AG04450 (cell line): ENCODE measurements around the gene DMD. TPM values are rescaled to one million over a fixed set of nuclear protein-coding genes. Genes with fewer than 3 reads are reported as not detected.

Experiments
- CTCF ChIA-PET: fragments of 300-600, 350-600 bp; formaldehyde crosslinking; extraction: SDS; loops from one replicate; lab custom pipeline; 2022; ENCODE audit warnings: antibody characterized with exemption, inconsistent platforms; lab: Charles Lee
- POLR2A ChIA-PET: fragments of 350-600 bp; formaldehyde crosslinking; extraction: SDS; loops from one replicate; lab custom pipeline; 2021; ENCODE audit warnings: antibody characterized with exemption, inconsistent platforms; lab: Yijun Ruan, JAX
- DNase-seq: peaks from one replicate; pipeline ENCODE4 v3.0.0-alpha.2; 2011; ENCODE audit warnings: low read depth, low spot score
- H3K27ac ChIP-seq: one replicate; pipeline ENCODE4 v1.5.1; 2012; ENCODE audit warnings: low read depth, low read length, control low read depth
- H3K27me3 ChIP-seq: one replicate; pipeline ENCODE4 v1.6.0; 2012; ENCODE audit warnings: low read length; ENCODE audit not compliant: control insufficient read depth, insufficient read depth
- H3K4me3 ChIP-seq: 2 replicates; pipeline ENCODE4 v1.5.1; 2011; ENCODE audit warnings: mild to moderate bottlenecking, low read depth, low read length, control low read depth
- H3K9me3 ChIP-seq: 2 replicates; pipeline ENCODE4 v1.5.1; 2012; ENCODE audit warnings: low read length; ENCODE audit not compliant: control insufficient read depth, insufficient read depth
- CTCF ChIP-seq: IDR thresholded peaks from 2 replicates; pipeline ENCODE4 v1.5.1; 2011; ENCODE audit warnings: low read depth, low read length, control low read depth, inconsistent platforms
- polyA plus RNA-seq: library from polyadenylated mRNA; depleted of rRNA; stranded (reverse); fragments of >200 nt; gene quantifications from 2 replicates; pipeline ENCODE4 v1.2.3, GENCODE V29; 2011

The DMD gene
- polyA plus RNA-seq, 1 experiment, result 7.6 TPM

GRCh38 chrX:32170481-32170880 lies 1040.9 kb downstream of the DMD start:
- ChIA-PET CTCF (no interaction called here), POLR2A (no interaction called here)
- no peak for TF ChIP-seq CTCF
- H3K27me3 ChIP-seq, result no peaks in the 10 kb centered on the region
- no peak for DNase-seq
- no peak overlapping the region for H3K27ac ChIP-seq
- no peak overlapping the region for H3K4me3 ChIP-seq
- H3K9me3 ChIP-seq, result no peaks in the 10 kb centered on the region

GRCh38 chrX:32155044-32155638 lies 1056.2 kb downstream of the DMD start:
- TF ChIP-seq CTCF, result no peak
- Histone ChIP-seq H3K4me3 (no peak overlapping the region), H3K27me3 (no peaks in the 10 kb centered on the region), H3K9me3 (no peaks in the 10 kb centered on the region), H3K27ac (no peak overlapping the region)
- DNase-seq, result no peak
- POLR2A ChIA-PET, result no interaction called here
- CTCF ChIA-PET, result no interaction called here

GRCh38 chrX:32153585-32153984 lies 1057.8 kb downstream of the DMD start:
- no peak for TF ChIP-seq CTCF
- no peak for DNase-seq
- ChIA-PET POLR2A (no interaction called here), CTCF (no interaction called here)
- no peaks in the 10 kb centered on the region for H3K9me3 ChIP-seq
- H3K27me3 ChIP-seq, result no peaks in the 10 kb centered on the region
- H3K4me3 ChIP-seq, result no peak overlapping the region
- H3K27ac ChIP-seq, result no peak overlapping the region

- ChIA-PET CTCF (no interaction called here), POLR2A (no interaction called here)
- no peak for DNase-seq
- H3K27ac ChIP-seq, result no peak overlapping the region
- H3K9me3 ChIP-seq, result no peaks in the 10 kb centered on the region; the same call in 1 of the 2 replicates
- no peak overlapping the region for H3K4me3 ChIP-seq
- H3K27me3 ChIP-seq, result no peaks in the 10 kb centered on the region
- TF ChIP-seq CTCF, result no peak
Observed at GRCh38 chrX:32150141-32150540, 1061.2 kb downstream of the DMD start.

GRCh38 chrX:32141841-32142240 lies 1069.5 kb downstream of the DMD start:
- Histone ChIP-seq H3K9me3 (no peaks in the 10 kb centered on the region; the same call in 1 of the 2 replicates), H3K27ac (no peak overlapping the region), H3K27me3 (no peaks in the 10 kb centered on the region), H3K4me3 (no peak overlapping the region)
- DNase-seq, result no peak
- ChIA-PET POLR2A (no interaction called here), CTCF (no interaction called here)
- no peak for TF ChIP-seq CTCF
